Measurements from ENCODE around the gene MCM10.

DNA sequence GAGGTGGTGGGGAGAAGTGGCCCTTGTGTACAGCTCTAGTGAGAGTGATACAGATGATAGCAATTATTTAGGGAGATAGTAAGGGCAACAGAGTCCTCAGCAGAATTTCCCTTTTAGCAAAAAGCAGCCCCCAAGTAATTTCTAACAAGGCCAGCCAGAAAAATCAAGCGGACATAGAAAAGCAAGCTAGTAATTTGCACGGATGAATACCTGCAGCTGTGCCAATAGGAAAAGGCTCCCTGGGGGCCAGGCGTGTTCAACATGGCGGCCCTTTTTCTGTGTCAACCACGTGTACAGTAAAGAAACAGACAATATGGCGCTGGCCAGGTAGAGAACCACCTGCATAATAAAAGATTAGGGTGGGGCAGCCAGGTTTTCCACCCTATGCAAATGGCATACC lies 7.4 kb downstream of the MCM10 start:
- no peak for TF ChIP-seq EZH2 (IDR thresholded peaks at IDR 0.05; ENCODE audit: low read depth, unreplicated experiment)
- TF ChIP-seq EZH2phosphoT487 (IDR thresholded peaks at IDR 0.05; ENCODE audit: unreplicated experiment) = no peak
- TF ChIP-seq, protein P1, sequence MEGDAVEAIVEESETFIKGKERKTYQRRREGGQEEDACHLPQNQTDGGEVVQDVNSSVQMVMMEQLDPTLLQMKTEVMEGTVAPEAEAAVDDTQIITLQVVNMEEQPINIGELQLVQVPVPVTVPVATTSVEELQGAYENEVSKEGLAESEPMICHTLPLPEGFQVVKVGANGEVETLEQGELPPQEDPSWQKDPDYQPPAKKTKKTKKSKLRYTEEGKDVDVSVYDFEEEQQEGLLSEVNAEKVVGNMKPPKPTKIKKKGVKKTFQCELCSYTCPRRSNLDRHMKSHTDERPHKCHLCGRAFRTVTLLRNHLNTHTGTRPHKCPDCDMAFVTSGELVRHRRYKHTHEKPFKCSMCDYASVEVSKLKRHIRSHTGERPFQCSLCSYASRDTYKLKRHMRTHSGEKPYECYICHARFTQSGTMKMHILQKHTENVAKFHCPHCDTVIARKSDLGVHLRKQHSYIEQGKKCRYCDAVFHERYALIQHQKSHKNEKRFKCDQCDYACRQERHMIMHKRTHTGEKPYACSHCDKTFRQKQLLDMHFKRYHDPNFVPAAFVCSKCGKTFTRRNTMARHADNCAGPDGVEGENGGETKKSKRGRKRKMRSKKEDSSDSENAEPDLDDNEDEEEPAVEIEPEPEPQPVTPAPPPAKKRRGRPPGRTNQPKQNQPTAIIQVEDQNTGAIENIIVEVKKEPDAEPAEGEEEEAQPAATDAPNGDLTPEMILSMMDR (conservative IDR thresholded peaks at IDR 0.05; ENCODE audit: low read depth in 2 of 2) = no peak
- no peak for TF ChIP-seq POLR2AphosphoS5 (IDR thresholded peaks at IDR 0.05; ENCODE audit: low read depth)

All from GM23338 (cell line).